Endothelial cell of umbilical vein (primary cell): ENCODE results near the gene SIRT3. TPM values are rescaled to one million over a fixed set of nuclear protein-coding genes. Genes with fewer than 3 reads are reported as not detected.

ENCODE experiments used
- BruUV-seq: library from RNA; stranded (reverse); fragments of 400-500 nt; replicated peaks from 2 replicates; lab custom pipeline; 2021; lab: Mats Ljungman, UMichigan
- CTCF ChIA-PET: fragments of 300-600, 350-600 bp; sonication (Branson Sonifier 250); formaldehyde crosslinking; loops from one replicate; lab custom pipeline; 2021; ENCODE audit warnings: antibody characterized with exemption, inconsistent platforms; lab: Charles Lee
- POLR2A ChIA-PET: fragments of 300-600, 350-600 bp; sonication (Branson Sonifier 250); formaldehyde crosslinking; loops from one replicate; lab custom pipeline; 2021; ENCODE audit warnings: antibody characterized with exemption, inconsistent platforms; lab: Charles Lee
- DNase-seq: peaks from one replicate; pipeline ENCODE4 v3.0.0-alpha.2; 2011; ENCODE audit warnings: low read depth, low spot score
- FAIRE-seq: peaks from 2 replicates; lab custom pipeline; 2011; peaks lifted over from hg19 to GRCh38; lab: Jason Lieb, UNC
- H2AFZ ChIP-seq: 2 replicates; pipeline ENCODE4 v1.6.0; 2012; ENCODE audit warnings: low read depth, low read length, control low read depth, inconsistent platforms
- H3K27ac ChIP-seq: 2 replicates; pipeline ENCODE4 v1.5.1; 2011; ENCODE audit warnings: low read depth, mild to moderate bottlenecking, control low read depth, low read length, moderate library complexity; ENCODE audit not compliant: insufficient read depth
- H3K27me3 ChIP-seq, 2 experiments: 2 replicates each; pipeline versions ENCODE4 v1.6.0 to v1.6.1; 2011; ENCODE audit warnings: low read length in 2 of 2, mixed read lengths in 1 of 2; ENCODE audit not compliant: control insufficient read depth in 2 of 2, insufficient read depth in 2 of 2
- H3K36me3 ChIP-seq, 2 experiments: 2 replicates in 1 of 2; 3 replicates in 1 of 2; pipeline ENCODE4 v1.5.1; 2011; ENCODE audit warnings: low read length in 2 of 2, mild to moderate bottlenecking in 1 of 2, moderate library complexity in 1 of 2; ENCODE audit not compliant: control insufficient read depth in 2 of 2, insufficient read depth in 2 of 2; ENCODE audit errors: extremely low read depth in 1 of 2
- H3K4me1 ChIP-seq: 3 replicates; pipeline ENCODE4 v1.5.1; 2011; ENCODE audit warnings: mild to moderate bottlenecking, low read length; ENCODE audit not compliant: control insufficient read depth, insufficient read depth; ENCODE audit errors: extremely low read depth
- H3K4me2 ChIP-seq: 2 replicates; pipeline ENCODE4 v1.6.1; 2011; ENCODE audit warnings: low read length, control low read depth, mixed read lengths; ENCODE audit not compliant: insufficient read depth
- H3K4me3 ChIP-seq, 3 experiments: fragments of 200-600 bp in 1 of 3; sonication (generic), shearing (Covaris generic) in 1 of 3; replicated peaks in 1 of 3; 2 replicates each; pipeline ENCODE4 v1.5.1; 2011 to 2016; ENCODE audit warnings: control low read depth in 3 of 3, low read length in 3 of 3, mild to moderate bottlenecking in 2 of 3, inconsistent platforms in 1 of 3, low read depth in 1 of 3, moderate library complexity in 1 of 3; ENCODE audit not compliant: insufficient read depth in 1 of 3
- H3K79me2 ChIP-seq: 2 replicates; pipeline ENCODE4 v1.6.0; 2012; ENCODE audit warnings: low read length, inconsistent platforms; ENCODE audit not compliant: control insufficient read depth, insufficient read depth
- H3K9ac ChIP-seq: replicated peaks from 2 replicates; pipeline ENCODE3; 2011; ENCODE audit warnings: low read length, control low read depth; ENCODE audit not compliant: insufficient read depth; ENCODE audit errors: extremely low read depth
- H3K9me1 ChIP-seq: replicated peaks from 3 replicates; pipeline ENCODE4 v1.6.0; 2011; ENCODE audit warnings: mild to moderate bottlenecking, low read length; ENCODE audit not compliant: control insufficient read depth, insufficient read depth; ENCODE audit errors: extremely low read depth
- H3K9me3 ChIP-seq: replicated peaks from 2 replicates; pipeline ENCODE4 v1.5.1; 2012; ENCODE audit warnings: low read length, inconsistent platforms; ENCODE audit not compliant: control insufficient read depth, insufficient read depth
- H4K20me1 ChIP-seq: replicated peaks from 2 replicates; pipeline ENCODE3; 2011; ENCODE audit warnings: mild to moderate bottlenecking, low read length; ENCODE audit not compliant: control insufficient read depth, insufficient read depth; ENCODE audit errors: extremely low read depth
- CTCF ChIP-seq, 2 donors: IDR thresholded peaks; 1 replicate in 1 of 2; 2 replicates in 1 of 2; pipeline ENCODE4 v1.5.1; 2011; ENCODE audit warnings: low read length in 2 of 2, mild to moderate bottlenecking in 2 of 2, moderate library complexity in 2 of 2, control low read depth in 1 of 2, inconsistent platforms in 1 of 2, low read depth in 1 of 2; ENCODE audit not compliant: insufficient read depth in 1 of 2; ENCODE audit errors: extremely low read depth in 1 of 2
- EZH2 ChIP-seq: IDR thresholded peaks from 2 replicates; pipeline ENCODE4 v1.6.1; 2012; ENCODE audit warnings: borderline replicate concordance, low read depth, mild to moderate bottlenecking, moderate library complexity, low read length, inconsistent platforms; ENCODE audit not compliant: severe bottlenecking
- FOS ChIP-seq: IDR thresholded peaks from 2 replicates; pipeline ENCODE4 v1.6.1; 2011; ENCODE audit warnings: mild to moderate bottlenecking, low read length, moderate library complexity, borderline replicate concordance; ENCODE audit not compliant: insufficient read depth
- GATA2 ChIP-seq: IDR thresholded peaks from 2 replicates; pipeline ENCODE4 v1.7.0; 2011; ENCODE audit warnings: low read depth, mild to moderate bottlenecking, moderate library complexity, mixed read lengths, low read length; ENCODE audit not compliant: insufficient read length, insufficient read depth
- JUN ChIP-seq: IDR thresholded peaks from 2 replicates; pipeline ENCODE4 v1.6.1; 2011; ENCODE audit warnings: borderline replicate concordance, low read depth; ENCODE audit not compliant: insufficient read length, insufficient read depth
- MAX ChIP-seq: IDR thresholded peaks from 2 replicates; pipeline ENCODE4 v1.6.1; 2011; ENCODE audit not compliant: insufficient read depth, insufficient read length
- MYC ChIP-seq: IDR thresholded peaks from one replicate; pipeline ENCODE4 v1.6.1; 2011; ENCODE audit warnings: mild to moderate bottlenecking, low read depth, low read length
- POLR2A ChIP-seq: IDR thresholded peaks from 2 replicates; pipeline ENCODE4 v1.6.1; 2012; ENCODE audit warnings: low read depth, mild to moderate bottlenecking, control low read depth, low read length
- POLR2AphosphoS5 ChIP-seq: IDR thresholded peaks from 2 replicates; pipeline ENCODE4 v1.6.1; 2012; ENCODE audit warnings: low read depth, mild to moderate bottlenecking, control low read depth, low read length, moderate library complexity; ENCODE audit not compliant: insufficient read depth
- dilution Hi-C: fragments of 300-500 bp; cut with MboI; formaldehyde crosslinking; loops from one replicate; pipeline ENCODE4 v1.15.0; 2019; ENCODE audit warnings: low sequenced_read_pairs; ENCODE audit not compliant: extremely low pct_ligation_motif_present
- intact Hi-C: fragments of 100-400 bp; cut with micrococcal nuclease; formaldehyde crosslinking; loops from one replicate; pipeline ENCODE4 v1.10.0; 2022
- polyA plus RNA-seq, 4 experiments: library from polyadenylated mRNA; depleted of rRNA in 3 of 4; stranded (reverse) in 3 of 4; unstranded in 1 of 4; fragments of >200 nt; gene quantifications; 2 replicates each; pipeline versions ENCODE4 v1.2.1 to v1.2.3, GENCODE V29; 2011 to 2012; ENCODE audit warnings: missing spikeins in 1 of 4
- total RNA-seq: library from RNA; stranded (reverse); gene quantifications from 2 replicates; pipeline ENCODE4 v1.2.3, GENCODE V29; 2021

Gene SIRT3
- total and polyA plus RNA-seq, 2 donors (not counting 3 experiments of a cell fraction or from before 2014, with no cell fraction given): 12.0 to 18.3 TPM

- Histone ChIP-seq H3K79me2 (peaks cover 30% of the 10 kb centered on the region), H3K4me1 (peaks cover 16% of the 10 kb centered on the region), H4K20me1 (no peaks in the 10 kb centered on the region), H3K27ac (no peak overlapping the region), H3K36me3 (peaks cover 31 to 43% of the 10 kb centered on the region in 2 experiments), H3K9me1 (no peaks in the 10 kb centered on the region), H3K4me2 (no peak overlapping the region), H2AFZ (no peak overlapping the region), H3K9ac (no peak overlapping the region), H3K4me3 (no peak overlapping the region), H3K27me3 (no peaks in the 10 kb centered on the region), H3K9me3 (no peaks in the 10 kb centered on the region)
- intact Hi-C loops (no loop called here), dilution Hi-C loops (no loop called here)
- DNase-seq (no peak), FAIRE-seq (no peak)
- no TSS peak for BruUV-seq
- POLR2A ChIA-PET: no interaction called here
- CTCF ChIA-PET: no interaction called here
- TF ChIP-seq POLR2AphosphoS5: no peak
- TF ChIP-seq POLR2A: no peak
- no peak for TF ChIP-seq FOS
- TF ChIP-seq JUN: no peak
- no peak for TF ChIP-seq MAX
- no peak for TF ChIP-seq CTCF (IDR thresholded peaks at IDR 0.05; ENCODE audit: extremely low read depth in 1 of 2, insufficient read depth in 1 of 2, low read depth in 1 of 2, low read length in 2 of 2)
- TF ChIP-seq GATA2: no peak
- TF ChIP-seq MYC: no peak
- TF ChIP-seq EZH2: no peak
Measured at GRCh38 chr11:213111-213510, 23.0 kb downstream of the SIRT3 start.
